Measurements from ENCODE around the gene DBF4. TPM values are rescaled to one million over a fixed set of nuclear protein-coding genes. Genes with fewer than 3 reads are reported as not detected.
A peak's percentile ranks its signal among the peaks of the same experiment; 100 is the strongest.
"Not testable (repeated sequence)": the region's sequence is repeated elsewhere in the genome, so short reads cannot be mapped to it uniquely, and the experiment has no call there.

The DBF4 gene, protein sequence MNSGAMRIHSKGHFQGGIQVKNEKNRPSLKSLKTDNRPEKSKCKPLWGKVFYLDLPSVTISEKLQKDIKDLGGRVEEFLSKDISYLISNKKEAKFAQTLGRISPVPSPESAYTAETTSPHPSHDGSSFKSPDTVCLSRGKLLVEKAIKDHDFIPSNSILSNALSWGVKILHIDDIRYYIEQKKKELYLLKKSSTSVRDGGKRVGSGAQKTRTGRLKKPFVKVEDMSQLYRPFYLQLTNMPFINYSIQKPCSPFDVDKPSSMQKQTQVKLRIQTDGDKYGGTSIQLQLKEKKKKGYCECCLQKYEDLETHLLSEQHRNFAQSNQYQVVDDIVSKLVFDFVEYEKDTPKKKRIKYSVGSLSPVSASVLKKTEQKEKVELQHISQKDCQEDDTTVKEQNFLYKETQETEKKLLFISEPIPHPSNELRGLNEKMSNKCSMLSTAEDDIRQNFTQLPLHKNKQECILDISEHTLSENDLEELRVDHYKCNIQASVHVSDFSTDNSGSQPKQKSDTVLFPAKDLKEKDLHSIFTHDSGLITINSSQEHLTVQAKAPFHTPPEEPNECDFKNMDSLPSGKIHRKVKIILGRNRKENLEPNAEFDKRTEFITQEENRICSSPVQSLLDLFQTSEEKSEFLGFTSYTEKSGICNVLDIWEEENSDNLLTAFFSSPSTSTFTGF
- 10 to 100 TPM; 70.1 to 70.6 TPM for total RNA-seq

DNA sequence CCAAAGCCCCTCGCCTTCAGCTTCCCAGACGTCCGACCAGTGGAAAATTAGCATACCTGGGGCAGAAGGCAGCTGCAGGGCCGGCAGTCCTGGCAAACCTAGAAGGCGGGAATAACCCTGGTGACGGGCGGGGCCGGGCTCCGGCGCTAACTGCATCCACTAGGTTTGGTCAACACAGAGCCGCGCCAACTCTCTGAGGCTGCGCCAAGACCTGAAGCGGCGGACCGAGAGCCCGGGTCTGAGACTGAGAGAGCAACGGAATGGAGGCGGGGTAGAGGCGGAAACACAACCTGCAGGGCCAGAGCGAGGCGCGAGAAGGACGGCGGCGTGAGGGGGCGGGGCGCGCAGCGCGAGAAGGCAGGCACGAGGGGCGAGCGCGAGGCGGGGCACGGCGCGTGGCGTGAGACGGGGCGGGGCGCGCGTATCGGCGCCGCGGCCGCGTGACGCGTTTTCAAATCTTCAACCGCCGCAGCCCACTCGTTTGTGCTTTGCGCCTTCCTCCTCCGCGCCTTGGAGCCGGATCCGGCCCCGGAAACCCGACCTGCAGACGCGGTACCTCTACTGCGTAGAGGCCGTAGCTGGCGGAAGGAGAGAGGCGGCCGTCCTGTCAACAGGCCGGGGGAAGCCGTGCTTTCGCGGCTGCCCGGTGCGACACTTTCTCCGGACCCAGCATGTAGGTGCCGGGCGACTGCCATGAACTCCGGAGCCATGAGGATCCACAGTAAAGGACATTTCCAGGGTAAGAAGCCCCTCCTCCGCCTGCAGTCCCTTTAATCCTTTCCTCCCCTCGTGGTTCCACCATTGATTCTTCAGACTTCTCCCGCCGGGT, at the start of gene DBF4, which contains the start of gene SLC25A40:
DBF4 (plus strand) TSS at position 454 of the 829 bp plus-strand sequence; CDS start at position 694, 240 bp downstream.
SLC25A40 (minus strand) TSS at position 321 of the 829 bp plus-strand sequence. CDS start 17,633 bp downstream, outside the sequence.
- CTCF ChIA-PET, result no interaction called here
- intact Hi-C loops (cut with micrococcal nuclease), result loop anchor here (1.0 to 10.0 kb wide), 11 partner anchors 18 to 941 kb away; partner anchors contain the start of genes ABCB1, ADAM22, CROT and DMTF1
- peak within 1 kb of the TSS; percentile 91 for H3K27ac Mint-ChIP-seq
- peak within 1 kb of the TSS; percentile 91 for H3K4me3 Mint-ChIP-seq
- H3K36me3 Mint-ChIP-seq (ENCODE audit: low read depth), result peaks cover 49% of the 10 kb centered on the region
- H3K27me3 Mint-ChIP-seq (ENCODE audit: low read depth), result no peaks in the 10 kb centered on the region
- H3K4me1 Mint-ChIP-seq (ENCODE audit: low read depth), result peaks cover 41% of the 10 kb centered on the region
- peaks cover 9% of the 10 kb centered on the region for H3K9me3 Mint-ChIP-seq
- peak; percentile 94 for DNase-seq

DNA sequence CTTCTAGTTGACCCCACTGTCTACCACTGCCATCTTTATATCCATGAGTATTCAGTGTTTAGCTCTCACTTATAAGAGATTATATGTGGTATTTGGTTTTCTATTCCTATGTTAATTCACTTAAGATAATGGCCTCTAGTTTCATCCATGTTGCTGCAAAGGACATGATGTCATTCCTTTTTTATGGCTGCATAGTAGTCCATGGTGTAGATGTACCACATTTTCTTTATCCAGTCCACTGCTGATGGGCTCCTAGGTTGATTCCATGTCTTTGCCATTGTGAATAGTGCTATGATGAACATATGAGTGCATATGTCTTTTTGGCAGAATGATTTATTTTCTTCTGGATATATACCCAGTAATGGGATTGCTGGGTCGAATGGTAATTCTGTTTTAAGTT, 47.9 kb upstream of the DBF4 start:
- H3K36me3 Mint-ChIP-seq (ENCODE audit: low read depth); intact Hi-C loops (cut with micrococcal nuclease); CTCF ChIA-PET: not testable (repeated sequence)

GRCh38 chr7:87831097-87831496, 45.2 kb upstream of the DBF4 start:
- Mint-ChIP-seq H3K36me3 (ENCODE audit: low read depth) (peaks cover 11% of the 10 kb centered on the region), H3K4me1 (ENCODE audit: low read depth) (no peaks in the 10 kb centered on the region), H3K4me3 (no peak overlapping the region), H3K27ac (no peak overlapping the region), H3K9me3 (peaks cover 14% of the 10 kb centered on the region), H3K27me3 (ENCODE audit: low read depth) (no peaks in the 10 kb centered on the region)
- DNase-seq, result no peak
- CTCF ChIA-PET, result no interaction called here
- intact Hi-C loops (cut with micrococcal nuclease), result no loop called here

More for the DNA sequence above, 47.9 kb upstream of the DBF4 start:
- not testable (repeated sequence) for H3K27me3 Mint-ChIP-seq (ENCODE audit: low read depth); H3K4me1 Mint-ChIP-seq (ENCODE audit: low read depth); H3K4me3 Mint-ChIP-seq; H3K27ac Mint-ChIP-seq; DNase-seq
- H3K9me3 Mint-ChIP-seq, result peaks cover 29% of the 10 kb centered on the region

- Mint-ChIP-seq H3K27ac (no peak overlapping the region), H3K4me1 (ENCODE audit: low read depth) (no peaks in the 10 kb centered on the region), H3K4me3 (no peak overlapping the region), H3K36me3 (ENCODE audit: low read depth) (peaks cover 11% of the 10 kb centered on the region), H3K9me3 (peaks cover 7% of the 10 kb centered on the region), H3K27me3 (ENCODE audit: low read depth) (no peaks in the 10 kb centered on the region)
- CTCF ChIA-PET, result no interaction called here
- DNase-seq, result no peak
- intact Hi-C loops (cut with micrococcal nuclease), result no loop called here
Measured at GRCh38 chr7:87833130-87833529, 43.2 kb upstream of the DBF4 start.

GRCh38 chr7:87837597-87837996, 38.7 kb upstream of the DBF4 start:
- H3K4me1 Mint-ChIP-seq (ENCODE audit: low read depth), result no peaks in the 10 kb centered on the region
- H3K4me3 Mint-ChIP-seq, result no peak overlapping the region
- H3K36me3 Mint-ChIP-seq (ENCODE audit: low read depth), result peaks cover 7% of the 10 kb centered on the region
- H3K27me3 Mint-ChIP-seq (ENCODE audit: low read depth), result no peaks in the 10 kb centered on the region
- intact Hi-C loops (cut with micrococcal nuclease), result no loop called here
- H3K9me3 Mint-ChIP-seq, result no peaks in the 10 kb centered on the region
- H3K27ac Mint-ChIP-seq, result no peak overlapping the region
- CTCF ChIA-PET, result interaction anchor here (0.6 kb wide), 1 partner anchor 275 kb away, joined by 3 read pairs; no protein-coding TSS in a partner anchor
- no peak for DNase-seq

DNA sequence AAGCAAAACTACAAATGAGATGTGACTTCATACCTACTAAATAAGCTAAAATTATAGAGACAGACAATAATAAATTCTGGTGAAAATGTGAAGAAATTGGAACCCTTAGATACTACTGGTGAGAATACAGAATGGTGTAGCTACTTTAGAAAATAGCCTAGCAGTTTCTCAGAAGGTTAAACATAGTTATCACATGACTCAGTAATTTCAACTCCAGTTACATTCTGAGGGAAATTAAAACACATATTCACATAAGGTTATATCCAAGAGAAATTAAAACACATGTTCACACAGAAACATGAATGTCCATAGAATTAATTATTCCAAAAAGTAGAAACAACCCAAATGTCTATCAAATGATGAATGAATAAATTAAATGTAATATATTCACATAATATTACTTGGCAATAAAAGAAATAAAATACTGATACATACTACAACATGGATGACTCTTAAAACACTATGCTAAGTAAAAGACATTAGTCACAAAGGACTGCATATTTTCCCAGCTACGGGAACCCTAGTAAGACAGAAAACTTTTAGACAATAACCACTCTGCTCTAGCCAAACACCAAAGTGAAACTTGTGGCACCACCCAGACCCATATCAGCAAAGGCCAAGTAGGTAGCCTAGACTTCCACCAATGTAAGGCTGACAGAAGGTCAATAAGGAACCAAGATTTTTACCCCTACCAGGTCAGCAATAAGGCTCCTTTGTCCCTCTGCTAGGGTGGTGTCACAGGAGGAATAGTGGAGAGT, 25.3 kb upstream of the DBF4 start:
- intact Hi-C loops (cut with micrococcal nuclease), result no loop called here
- no peak overlapping the region for H3K27ac Mint-ChIP-seq
- H3K4me3 Mint-ChIP-seq, result no peak overlapping the region
- peaks cover 5% of the 10 kb centered on the region for H3K4me1 Mint-ChIP-seq (ENCODE audit: low read depth)
- no peaks in the 10 kb centered on the region for H3K27me3 Mint-ChIP-seq (ENCODE audit: low read depth)
- H3K9me3 Mint-ChIP-seq, result no peaks in the 10 kb centered on the region
- CTCF ChIA-PET, result interaction anchor here (0.7 kb wide), 1 partner anchor 29 kb away, joined by 5 read pairs; no protein-coding TSS in a partner anchor
- H3K36me3 Mint-ChIP-seq (ENCODE audit: low read depth), result peaks cover 19% of the 10 kb centered on the region
- DNase-seq, result no peak

DNA sequence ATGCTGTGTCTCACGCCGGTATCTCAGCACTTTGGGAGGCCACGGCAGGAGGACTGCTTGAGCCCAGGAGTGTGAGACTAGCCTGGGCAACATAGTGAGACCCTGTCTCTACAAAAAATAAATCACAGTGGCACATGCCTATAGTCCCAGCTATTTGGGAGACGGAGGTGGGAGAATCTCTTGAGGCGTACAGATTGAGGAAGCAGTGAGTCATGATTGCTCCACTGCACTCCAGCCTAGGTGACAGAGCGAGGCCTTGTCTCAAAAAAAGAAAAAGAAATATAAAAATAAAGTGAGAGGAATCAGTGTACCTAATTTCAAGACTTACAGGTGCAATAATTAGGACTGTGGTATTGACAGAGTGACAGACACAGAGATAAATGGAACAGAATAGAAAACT, 24.0 kb upstream of the DBF4 start:
- CTCF ChIA-PET, result no interaction called here
- H3K4me1 Mint-ChIP-seq (ENCODE audit: low read depth), result peaks cover 5% of the 10 kb centered on the region
- H3K9me3 Mint-ChIP-seq, result no peaks in the 10 kb centered on the region
- no peaks in the 10 kb centered on the region for H3K27me3 Mint-ChIP-seq (ENCODE audit: low read depth)
- peaks cover 22% of the 10 kb centered on the region for H3K36me3 Mint-ChIP-seq (ENCODE audit: low read depth)
- H3K4me3 Mint-ChIP-seq, result no peak overlapping the region
- intact Hi-C loops (cut with micrococcal nuclease), result no loop called here
- H3K27ac Mint-ChIP-seq, result no peak overlapping the region
- DNase-seq, result no peak

DNA sequence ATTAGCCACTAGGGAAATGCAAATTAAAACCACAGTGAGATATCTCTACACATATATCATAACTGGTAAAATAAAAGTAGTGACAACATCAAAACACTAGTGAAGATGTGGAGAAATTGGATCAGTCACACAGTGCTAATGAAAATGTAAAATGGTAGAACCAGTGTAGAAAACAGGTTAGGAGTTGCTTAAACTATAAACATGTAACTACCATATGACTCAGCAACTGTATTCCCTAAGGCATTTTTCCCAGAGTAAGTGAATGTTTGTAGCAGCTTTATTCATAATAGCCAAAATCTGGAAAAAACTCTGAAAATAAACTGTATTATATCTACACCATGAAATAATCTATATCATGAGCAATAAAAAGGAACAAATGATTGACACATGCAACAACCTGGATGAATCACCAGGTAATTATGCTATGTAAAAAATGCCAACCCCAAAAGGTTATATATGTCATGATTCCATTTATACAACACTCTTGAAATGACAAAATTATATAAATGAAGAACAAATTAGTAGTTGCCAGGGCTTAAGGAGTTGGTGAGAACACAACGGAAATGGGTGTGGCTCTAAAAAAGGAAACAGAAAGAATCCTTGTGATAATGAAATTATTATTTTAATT, 22.9 kb upstream of the DBF4 start:
- CTCF ChIA-PET, result no interaction called here
- Mint-ChIP-seq H3K27ac (no peak overlapping the region), H3K9me3 (no peaks in the 10 kb centered on the region), H3K36me3 (ENCODE audit: low read depth) (peaks cover 31% of the 10 kb centered on the region), H3K27me3 (ENCODE audit: low read depth) (no peaks in the 10 kb centered on the region), H3K4me3 (no peak overlapping the region), H3K4me1 (ENCODE audit: low read depth) (peaks cover 10% of the 10 kb centered on the region)
- no peak for DNase-seq
- intact Hi-C loops (cut with micrococcal nuclease), result no loop called here

DNA sequence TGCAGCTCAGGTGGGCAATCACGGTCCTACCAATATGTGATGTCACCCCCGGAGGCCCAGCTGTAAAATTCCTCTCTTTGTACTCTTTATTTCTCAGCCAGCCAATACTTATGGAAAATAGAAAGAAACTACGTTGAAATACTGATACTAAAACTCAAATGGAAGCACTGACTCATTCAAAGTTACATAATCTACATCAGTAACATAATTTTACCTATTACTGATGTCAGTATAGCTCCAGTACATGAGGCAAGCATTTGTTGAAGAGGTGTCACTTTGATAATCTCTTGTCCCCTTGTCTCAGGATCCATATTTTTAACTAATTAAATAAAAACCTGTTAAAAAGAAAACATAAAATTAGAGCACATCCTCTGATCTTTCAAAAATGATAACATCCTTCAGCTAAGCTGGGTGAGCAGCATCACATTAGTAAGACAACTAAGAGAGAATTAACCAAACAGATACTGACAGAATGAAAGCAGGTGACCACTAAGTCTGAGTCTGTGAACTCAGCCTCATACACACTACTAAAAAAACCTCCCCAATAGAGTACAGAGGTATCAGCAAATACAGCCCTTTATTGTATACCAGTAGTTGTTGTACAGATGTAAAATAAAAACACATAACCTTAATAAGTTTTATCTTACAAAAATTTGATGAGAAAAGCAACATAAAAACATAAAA, 17.7 kb upstream of the DBF4 start:
- H3K36me3 Mint-ChIP-seq (ENCODE audit: low read depth), result peaks cover 35% of the 10 kb centered on the region
- H3K9me3 Mint-ChIP-seq, result peaks cover 1% of the 10 kb centered on the region
- no peak overlapping the region for H3K4me3 Mint-ChIP-seq
- intact Hi-C loops (cut with micrococcal nuclease), result loop anchor here (1.0 kb wide), 1 partner anchor 18 kb away; the partner anchor contains the start of genes DBF4 and SLC25A40
- peaks cover 19% of the 10 kb centered on the region for H3K4me1 Mint-ChIP-seq (ENCODE audit: low read depth)
- H3K27ac Mint-ChIP-seq, result peak overlapping the region; percentile 78
- CTCF ChIA-PET, result no interaction called here
- no peak for DNase-seq
- H3K27me3 Mint-ChIP-seq (ENCODE audit: low read depth), result no peaks in the 10 kb centered on the region

DNA sequence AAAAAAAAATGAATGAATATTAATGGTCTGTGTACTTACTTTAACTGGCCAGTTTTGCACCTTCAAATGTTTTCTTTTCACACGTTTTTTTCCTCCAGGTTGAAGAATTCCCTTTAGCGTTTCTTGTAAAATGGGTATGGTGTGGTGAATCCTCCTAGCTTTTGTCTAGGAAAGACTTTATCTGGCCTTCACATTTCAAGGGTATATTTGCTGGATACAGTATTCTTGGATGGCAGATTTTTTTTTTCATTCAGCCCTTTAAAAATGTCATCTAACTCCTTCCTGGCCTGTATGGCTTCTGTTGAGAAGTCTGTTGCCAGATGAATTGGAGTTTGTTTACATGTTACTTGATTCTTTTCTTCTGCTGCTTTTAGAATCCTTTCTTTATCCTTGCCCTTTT, 10.2 kb upstream of the DBF4 start:
- Mint-ChIP-seq H3K9me3 (peaks cover 32% of the 10 kb centered on the region), H3K27ac (no peak overlapping the region), H3K4me1 (ENCODE audit: low read depth) (peaks cover 11% of the 10 kb centered on the region), H3K27me3 (ENCODE audit: low read depth) (no peaks in the 10 kb centered on the region), H3K4me3 (no peak overlapping the region), H3K36me3 (ENCODE audit: low read depth) (peaks cover 68% of the 10 kb centered on the region)
- intact Hi-C loops (cut with micrococcal nuclease), result no loop called here
- CTCF ChIA-PET, result interaction anchor here (0.6 kb wide), 1 partner anchor 40 kb away, joined by 3 read pairs; no protein-coding TSS in a partner anchor
- no peak for DNase-seq

GRCh38 chr7:87866533-87866932, 9.8 kb upstream of the DBF4 start:
- H3K4me3 Mint-ChIP-seq; DNase-seq; H3K27ac Mint-ChIP-seq; H3K27me3 Mint-ChIP-seq (ENCODE audit: low read depth); intact Hi-C loops (cut with micrococcal nuclease); CTCF ChIA-PET: not testable (repeated sequence)
- peaks cover 70% of the 10 kb centered on the region for H3K36me3 Mint-ChIP-seq (ENCODE audit: low read depth)
- peaks cover 34% of the 10 kb centered on the region for H3K9me3 Mint-ChIP-seq
- H3K4me1 Mint-ChIP-seq (ENCODE audit: low read depth), result peaks cover 11% of the 10 kb centered on the region
